HG02970 (cell line): Measurements from ENCODE around the gene LDLRAD4.
A peak's percentile ranks its signal among the peaks of the same experiment; 100 is the strongest.

Source experiments
- ATAC-seq: cut with Tn5 transposase; IDR thresholded peaks from one replicate; pipeline ENCODE4 v1.9.1; 2021; ENCODE audit warnings: mild to moderate bottlenecking, moderate library complexity, moderate number of reproducible peaks; ENCODE audit not compliant: unreplicated experiment, low FRiP score

The LDLRAD4 gene

GRCh38 chr18:13550418-13551304 is 332.1 kb downstream of the LDLRAD4 start:
- ATAC-seq = no peak

GRCh38 chr18:13551305-13551603 is 332.7 kb downstream of the LDLRAD4 start:
- ATAC-seq = no peak

GRCh38 chr18:13551841-13552733 is 333.5 kb downstream of the LDLRAD4 start:
- ATAC-seq = no peak

- no peak for ATAC-seq
These were observed 334.9 kb downstream of the LDLRAD4 start for GRCh38 chr18:13553449-13553848.

GRCh38 chr18:13555192-13555591 is 336.6 kb downstream of the LDLRAD4 start:
- ATAC-seq = no peak

- no peak for ATAC-seq
These were observed 337.3 kb downstream of the LDLRAD4 start for GRCh38 chr18:13555865-13556264.

GRCh38 chr18:13556502-13556901 is 337.9 kb downstream of the LDLRAD4 start:
- no peak for ATAC-seq

GRCh38 chr18:13558124-13558523 is 339.6 kb downstream of the LDLRAD4 start:
- no peak for ATAC-seq

GRCh38 chr18:13558790-13559189 is 340.2 kb downstream of the LDLRAD4 start:
- ATAC-seq = no peak

- ATAC-seq = no peak
These were observed 341.2 kb downstream of the LDLRAD4 start for GRCh38 chr18:13559754-13560153.

GRCh38 chr18:13560306-13560705 is 341.7 kb downstream of the LDLRAD4 start:
- no peak for ATAC-seq

GRCh38 chr18:13562494-13563029 is 344.0 kb downstream of the LDLRAD4 start:
- peak; percentile 44 for ATAC-seq

- ATAC-seq = no peak
These were observed 344.8 kb downstream of the LDLRAD4 start for GRCh38 chr18:13563390-13563805.

- ATAC-seq = no peak
These were observed 346.0 kb downstream of the LDLRAD4 start for GRCh38 chr18:13564579-13564978.

- no peak for ATAC-seq
These were observed 346.7 kb downstream of the LDLRAD4 start for GRCh38 chr18:13565228-13565627.

GRCh38 chr18:13566941-13567746 is 348.6 kb downstream of the LDLRAD4 start:
- ATAC-seq = peak; percentile 37

GRCh38 chr18:13568443-13569392 is 350.2 kb downstream of the LDLRAD4 start:
- ATAC-seq = peak; percentile 49

GRCh38 chr18:13570216-13570615 is 351.7 kb downstream of the LDLRAD4 start:
- no peak for ATAC-seq

GRCh38 chr18:13570856-13571495 is 352.4 kb downstream of the LDLRAD4 start:
- no peak for ATAC-seq
